ENCODE data around the gene MPPED2. TPM values are rescaled to one million over a fixed set of nuclear protein-coding genes. Genes with fewer than 3 reads are reported as not detected.

MPPED2 gene
- total RNA-seq, 1 donor from 2014 or later, result 50.2 TPM

GRCh38 chr11:30585125-30585891 is 845 bp downstream of the MPPED2 start:
- TF ChIP-seq CTCF (IDR thresholded peaks at IDR 0.05; ENCODE audit: unreplicated experiment), result no peak
- Mint-ChIP-seq H3K4me3 (ENCODE audit: unreplicated experiment) (peak overlapping the region; percentile 95), H3K4me1 (ENCODE audit: unreplicated experiment) (peaks cover 39% of the 10 kb centered on the region), H3K27ac (ENCODE audit: unreplicated experiment) (no peak overlapping the region), H3K9me3 (ENCODE audit: unreplicated experiment) (no peaks in the 10 kb centered on the region), H3K36me3 (ENCODE audit: low read depth, unreplicated experiment) (peaks cover 15% of the 10 kb centered on the region), H3K27me3 (ENCODE audit: unreplicated experiment) (peaks cover 8% of the 10 kb centered on the region)
- peak; percentile 46 for DNase-seq (ENCODE audit: low spot score)

GRCh38 chr11:30583476-30584280 is 2.5 kb downstream of the MPPED2 start:
- peak overlapping the region; percentile 95 for H3K4me3 Mint-ChIP-seq (ENCODE audit: unreplicated experiment)

GRCh38 chr11:30582726-30583125 is 3.4 kb downstream of the MPPED2 start:
- Mint-ChIP-seq H3K9me3 (ENCODE audit: unreplicated experiment) (no peaks in the 10 kb centered on the region), H3K4me3 (ENCODE audit: unreplicated experiment) (peak overlapping the region; percentile 43), H3K36me3 (ENCODE audit: low read depth, unreplicated experiment) (peaks cover 23% of the 10 kb centered on the region), H3K4me1 (ENCODE audit: unreplicated experiment) (peaks cover 44% of the 10 kb centered on the region), H3K27me3 (ENCODE audit: unreplicated experiment) (peaks cover 8% of the 10 kb centered on the region), H3K27ac (ENCODE audit: unreplicated experiment) (no peak overlapping the region)
- no peak for DNase-seq (ENCODE audit: low spot score)
- no peak for TF ChIP-seq CTCF (IDR thresholded peaks at IDR 0.05; ENCODE audit: unreplicated experiment)

More at GRCh38 chr11:30583476-30584280, 2.5 kb downstream of the MPPED2 start:
- no peaks in the 10 kb centered on the region for H3K9me3 Mint-ChIP-seq (ENCODE audit: unreplicated experiment)
- H3K4me1 Mint-ChIP-seq (ENCODE audit: unreplicated experiment), result peaks cover 44% of the 10 kb centered on the region
- H3K27ac Mint-ChIP-seq (ENCODE audit: unreplicated experiment), result peak overlapping the region; percentile 52
- DNase-seq (ENCODE audit: low spot score), result peak; percentile 8
- no peak for TF ChIP-seq CTCF (IDR thresholded peaks at IDR 0.05; ENCODE audit: unreplicated experiment)
- peaks cover 15% of the 10 kb centered on the region for H3K36me3 Mint-ChIP-seq (ENCODE audit: low read depth, unreplicated experiment)
- peaks cover 8% of the 10 kb centered on the region for H3K27me3 Mint-ChIP-seq (ENCODE audit: unreplicated experiment)

GRCh38 chr11:30581675-30582074 is 4.5 kb downstream of the MPPED2 start:
- no peak overlapping the region for H3K27ac Mint-ChIP-seq (ENCODE audit: unreplicated experiment)
- H3K36me3 Mint-ChIP-seq (ENCODE audit: low read depth, unreplicated experiment), result peaks cover 26% of the 10 kb centered on the region
- H3K4me3 Mint-ChIP-seq (ENCODE audit: unreplicated experiment), result no peak overlapping the region
- H3K4me1 Mint-ChIP-seq (ENCODE audit: unreplicated experiment), result peaks cover 35% of the 10 kb centered on the region
- peaks cover 4% of the 10 kb centered on the region for H3K27me3 Mint-ChIP-seq (ENCODE audit: unreplicated experiment)
- no peak for TF ChIP-seq CTCF (IDR thresholded peaks at IDR 0.05; ENCODE audit: unreplicated experiment)
- no peak for DNase-seq (ENCODE audit: low spot score)
- H3K9me3 Mint-ChIP-seq (ENCODE audit: unreplicated experiment), result no peaks in the 10 kb centered on the region

All from endothelial cell (in vitro differentiated cells).